Measurements from ENCODE around the gene ISG15. TPM values are rescaled to one million over a fixed set of nuclear protein-coding genes. Genes with fewer than 3 reads are reported as not detected.

Gene ISG15
- total and polyA plus RNA-seq, 2 of the 13 experiments (the other 11 are each of a cell fraction or from before 2014, with no cell fraction given), result 42.1 to 54.9 TPM

DNA sequence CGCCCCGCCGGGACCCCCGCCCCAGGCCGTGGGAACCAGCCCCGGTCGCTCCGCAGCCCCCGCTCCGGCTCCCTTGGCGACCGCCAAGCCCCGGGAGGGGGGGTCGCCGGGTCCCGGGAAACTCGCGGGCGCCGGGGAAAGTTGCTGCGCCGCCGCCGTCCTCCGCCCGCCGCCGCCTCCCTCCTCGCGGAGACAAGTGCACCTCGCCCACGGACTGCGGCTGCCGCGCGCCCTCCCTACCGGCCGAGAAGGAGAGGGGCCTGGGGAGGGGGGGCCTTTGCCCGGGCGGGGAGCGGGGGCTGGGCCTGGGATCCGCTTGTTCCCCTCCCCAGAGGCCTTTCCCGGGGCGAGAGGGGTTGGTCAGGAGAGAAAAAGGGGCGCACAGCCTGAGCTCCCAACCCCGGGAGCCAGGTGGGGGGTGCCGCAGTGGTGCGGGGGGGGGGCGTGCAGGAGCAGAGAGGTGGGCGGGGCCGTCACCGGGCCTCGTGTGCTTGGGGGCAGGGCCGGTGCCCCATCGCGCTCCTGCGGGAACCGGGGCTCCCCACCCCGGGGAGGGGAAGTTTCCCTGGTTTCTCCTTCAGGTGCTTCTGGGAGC lies 7.2 kb downstream of the ISG15 start (continued):
- TF ChIP-seq, protein P1, sequence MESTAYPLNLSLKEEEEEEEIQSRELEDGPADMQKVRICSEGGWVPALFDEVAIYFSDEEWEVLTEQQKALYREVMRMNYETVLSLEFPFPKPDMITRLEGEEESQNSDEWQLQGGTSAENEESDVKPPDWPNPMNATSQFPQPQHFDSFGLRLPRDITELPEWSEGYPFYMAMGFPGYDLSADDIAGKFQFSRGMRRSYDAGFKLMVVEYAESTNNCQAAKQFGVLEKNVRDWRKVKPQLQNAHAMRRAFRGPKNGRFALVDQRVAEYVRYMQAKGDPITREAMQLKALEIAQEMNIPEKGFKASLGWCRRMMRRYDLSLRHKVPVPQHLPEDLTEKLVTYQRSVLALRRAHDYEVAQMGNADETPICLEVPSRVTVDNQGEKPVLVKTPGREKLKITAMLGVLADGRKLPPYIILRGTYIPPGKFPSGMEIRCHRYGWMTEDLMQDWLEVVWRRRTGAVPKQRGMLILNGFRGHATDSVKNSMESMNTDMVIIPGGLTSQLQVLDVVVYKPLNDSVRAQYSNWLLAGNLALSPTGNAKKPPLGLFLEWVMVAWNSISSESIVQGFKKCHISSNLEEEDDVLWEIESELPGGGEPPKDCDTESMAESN (CRISPR knock-in tag; conservative IDR thresholded peaks at IDR 0.05), result no peak
- TF ChIP-seq ZNF414 (CRISPR knock-in tag; IDR thresholded peaks at IDR 0.05) (no peak), NR2C2 (CRISPR knock-in tag; IDR thresholded peaks at IDR 0.05; ENCODE audit: borderline replicate concordance) (no peak), TP53 (CRISPR knock-in tag; conservative IDR thresholded peaks at IDR 0.05) (no peak), ZNF574 (CRISPR knock-in tag; IDR thresholded peaks at IDR 0.05) (0 out of 2 replicates have a peak, but pooled peaks have one; percentile 3), RNF2 (conservative IDR thresholded peaks at IDR 0.05; ENCODE audit: low read depth) (no peak)

Data from HepG2 (cell line).